ENCODE results near the gene SULT1C4. TPM values are rescaled to one million over a fixed set of nuclear protein-coding genes. Genes with fewer than 3 reads are reported as not detected.
"Not testable (repeated sequence)": the region's sequence is repeated elsewhere in the genome, so short reads cannot be mapped to it uniquely, and the experiment has no call there.

Gene SULT1C4
- not detected in 2 replicates for total RNA-seq (2014; rRNA removed; shearing (Covaris generic))
- not detected in 2 replicates for polyA plus RNA-seq (2015; cell fraction: cytosol; rRNA removed)
- polyA plus RNA-seq (2015; cell fraction: nucleus; rRNA removed) = not detected in 2 replicates

DNA sequence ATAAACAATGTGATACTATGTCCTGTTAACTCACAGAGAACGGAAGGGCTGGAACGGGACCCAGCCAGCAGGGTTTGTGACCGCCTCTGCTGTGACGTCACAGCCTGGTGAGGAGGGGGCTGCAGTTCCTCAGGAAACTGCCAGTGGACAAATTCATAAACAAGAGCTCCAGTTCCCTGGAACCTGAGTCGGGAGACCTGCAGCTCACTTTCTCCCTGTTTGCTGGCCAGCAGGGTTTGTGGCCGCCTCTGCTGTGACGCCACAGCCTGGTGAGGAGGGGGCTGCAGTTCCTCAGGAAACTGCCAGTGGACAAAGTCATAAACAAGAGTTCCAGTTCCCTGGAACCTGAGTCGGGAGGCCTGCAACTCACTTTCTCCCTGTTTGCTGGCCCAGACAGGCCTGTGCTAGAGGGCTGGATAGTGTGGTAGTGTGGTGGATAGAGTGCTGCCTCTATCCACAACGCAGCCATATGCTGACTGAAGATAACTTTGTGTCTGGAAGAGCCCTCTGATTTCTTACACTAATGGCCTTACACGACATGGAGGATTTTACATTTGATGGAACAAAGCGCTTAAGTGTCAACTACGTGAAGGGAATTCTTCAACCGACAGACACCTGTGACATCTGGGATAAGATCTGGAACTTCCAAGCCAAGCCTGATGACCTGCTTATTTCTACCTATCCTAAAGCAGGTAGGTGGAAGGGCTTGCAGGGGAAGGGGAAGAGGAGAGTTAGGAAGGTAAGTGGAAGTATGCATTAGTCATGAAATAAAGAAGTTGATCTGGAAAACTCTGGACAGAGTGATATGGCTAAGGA lies at the start of gene SULT1C4:
SULT1C4 (plus strand) TSS at position 140 of the 816 bp plus-strand sequence; CDS start at position 524, 384 bp downstream.
- no peak for DNase-seq (ENCODE audit: low read depth, low spot score)
- in situ Hi-C loops (cut with HindIII; ENCODE audit: low pct_unique_long_range_greater_than_20kb, low sequenced_read_pairs) = no loop called here

DNA sequence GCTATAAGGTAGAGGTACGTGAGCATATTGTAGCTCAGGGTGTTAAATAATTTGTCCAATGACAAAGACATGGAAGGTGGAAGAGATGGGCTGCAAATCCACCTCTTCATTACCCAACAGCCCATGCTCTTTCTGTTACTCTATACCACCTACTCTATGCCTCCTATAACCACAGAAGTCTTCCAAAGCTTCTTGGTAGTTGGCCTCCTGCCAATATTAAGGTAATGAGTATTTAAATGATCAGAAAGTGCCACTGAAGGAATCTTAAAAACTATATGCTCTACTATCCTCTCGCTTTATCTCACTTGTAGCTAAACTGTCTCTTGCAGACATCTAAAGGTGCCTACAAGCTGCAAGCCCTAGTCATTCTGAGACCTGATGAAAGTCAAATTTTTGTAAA lies 48.0 kb upstream of the SULT1C4 start:
- in situ Hi-C loops (cut with HindIII; ENCODE audit: low pct_unique_long_range_greater_than_20kb, low sequenced_read_pairs) = no loop called here
- no peak for DNase-seq (ENCODE audit: low read depth, low spot score)

DNA sequence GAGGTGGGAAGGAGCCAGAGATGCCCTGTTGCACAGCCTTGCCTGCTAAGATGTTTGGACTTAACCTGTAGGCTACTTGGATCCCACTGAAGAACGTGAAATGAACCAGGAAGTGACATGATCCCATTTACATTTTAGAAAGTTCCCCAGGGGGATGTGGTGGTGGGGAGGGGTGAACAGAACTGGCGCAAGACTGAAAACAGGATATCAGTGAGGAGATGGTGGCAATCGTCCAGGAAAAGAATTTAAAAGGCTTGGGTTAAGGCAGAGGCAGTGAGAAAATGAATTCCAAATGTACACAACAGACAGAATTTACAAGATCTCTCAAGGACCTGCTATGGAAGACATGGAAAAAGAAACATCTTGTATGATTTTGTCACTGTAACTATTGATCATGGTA lies 46.8 kb upstream of the SULT1C4 start:
- no peak for DNase-seq (ENCODE audit: low read depth, low spot score)
- in situ Hi-C loops (cut with HindIII; ENCODE audit: low pct_unique_long_range_greater_than_20kb, low sequenced_read_pairs) = no loop called here

DNA sequence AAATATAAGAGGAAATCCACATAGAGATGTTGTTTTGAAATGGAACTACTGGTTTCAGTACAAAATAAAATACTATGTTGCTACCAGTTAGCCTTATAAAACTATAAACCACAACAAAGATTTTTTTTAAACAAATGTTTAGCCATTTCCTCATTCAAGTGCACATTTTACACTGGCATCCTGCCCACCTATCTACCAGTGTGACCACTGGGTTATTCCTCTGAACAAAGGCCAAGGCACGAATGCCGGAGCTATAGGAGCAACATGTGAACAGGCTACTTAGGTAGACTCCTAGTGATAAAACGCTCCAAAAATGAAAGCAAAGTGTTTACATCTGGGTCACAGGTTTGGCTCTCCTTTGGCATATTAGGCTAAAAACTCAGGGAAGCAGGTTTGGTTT lies 31.8 kb upstream of the SULT1C4 start:
- no peak for DNase-seq (ENCODE audit: low read depth, low spot score)
- in situ Hi-C loops (cut with HindIII; ENCODE audit: low pct_unique_long_range_greater_than_20kb, low sequenced_read_pairs) = no loop called here

- no peak for DNase-seq (ENCODE audit: low read depth, low spot score)
- in situ Hi-C loops (cut with HindIII; ENCODE audit: low pct_unique_long_range_greater_than_20kb, low sequenced_read_pairs) = no loop called here
Measured at GRCh38 chr2:108346827-108347226, 30.9 kb upstream of the SULT1C4 start.

DNA sequence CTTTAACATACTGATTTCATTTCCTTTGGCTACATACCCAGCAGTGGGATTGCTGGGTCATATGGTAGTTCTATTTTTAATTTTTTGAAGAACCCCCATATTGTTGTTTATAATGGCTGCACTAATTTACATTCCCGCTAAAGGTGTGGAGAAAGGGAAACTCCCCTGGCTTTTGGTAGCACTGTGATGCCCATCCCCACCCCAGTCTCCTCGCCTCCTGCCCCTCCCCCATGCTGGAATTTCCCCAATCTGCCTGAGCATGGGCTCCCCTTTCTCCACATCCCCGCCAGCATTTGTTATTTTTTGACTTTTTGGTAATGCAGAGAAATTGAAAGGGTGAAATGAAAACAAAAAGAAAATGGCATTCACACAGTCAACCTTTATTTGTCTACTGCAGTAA lies 30.0 kb upstream of the SULT1C4 start:
- in situ Hi-C loops (cut with HindIII; ENCODE audit: low pct_unique_long_range_greater_than_20kb, low sequenced_read_pairs) = no loop called here
- DNase-seq (ENCODE audit: low read depth, low spot score) = no peak

DNA sequence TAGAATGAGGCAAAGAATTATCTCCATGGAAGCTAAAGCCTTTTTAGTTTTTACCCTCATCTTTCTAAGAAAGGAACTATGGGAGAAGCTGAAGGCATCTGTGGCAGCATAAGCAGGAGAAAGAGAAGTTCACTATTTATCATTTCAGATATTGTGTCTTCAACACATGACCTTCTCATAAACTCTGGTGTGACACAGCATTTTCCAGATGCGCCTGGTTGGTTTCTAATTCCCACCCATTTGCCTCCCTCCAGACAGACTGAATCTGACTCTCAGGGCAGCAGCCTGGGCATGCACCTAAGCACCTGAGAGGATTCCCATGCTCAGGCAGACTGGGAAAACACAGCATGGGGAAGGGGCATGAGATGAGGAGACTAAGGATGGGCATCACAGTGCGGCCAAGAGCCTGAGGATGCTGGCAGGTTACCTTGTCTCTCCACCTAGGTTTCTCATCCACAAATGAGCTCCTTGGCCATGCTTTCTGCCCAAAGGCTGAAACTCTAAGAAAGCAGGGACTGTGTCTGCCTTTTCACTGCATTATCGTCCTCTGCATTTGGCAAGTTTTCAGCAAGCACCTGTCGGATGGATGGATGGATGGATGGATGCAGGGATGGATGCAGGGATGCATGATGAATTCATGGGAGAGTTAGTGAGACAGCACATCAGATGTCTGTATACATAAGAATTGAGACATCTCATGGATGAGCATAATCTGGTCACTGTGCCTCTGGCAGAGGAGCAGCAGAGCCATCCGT lies 28.8 kb upstream of the SULT1C4 start:
- in situ Hi-C loops (cut with HindIII; ENCODE audit: low pct_unique_long_range_greater_than_20kb, low sequenced_read_pairs) = no loop called here

DNA sequence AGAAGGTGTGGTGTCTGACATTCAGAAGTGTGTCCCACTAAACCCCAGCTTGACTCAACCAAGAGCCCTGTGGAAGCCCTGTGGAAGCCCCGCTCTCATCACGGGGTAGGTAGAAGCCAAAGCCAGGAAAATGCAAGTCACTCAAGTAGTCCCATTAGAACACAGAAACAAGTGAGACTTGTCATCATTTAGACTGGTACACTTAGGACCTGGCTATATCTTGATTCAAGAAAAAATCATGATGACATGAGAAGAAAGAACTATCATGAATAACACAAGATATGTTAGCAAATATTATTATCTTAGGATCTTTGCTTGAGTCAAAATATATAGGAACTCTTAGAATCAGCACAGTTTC lies 28.2 kb upstream of the SULT1C4 start:
- in situ Hi-C loops (cut with HindIII; ENCODE audit: low pct_unique_long_range_greater_than_20kb, low sequenced_read_pairs) = no loop called here
- DNase-seq (ENCODE audit: low read depth, low spot score) = no peak

More for the DNA sequence above, 28.8 kb upstream of the SULT1C4 start:
- no peak for DNase-seq (ENCODE audit: low read depth, low spot score)

GRCh38 chr2:108351889-108352288 lies 25.9 kb upstream of the SULT1C4 start:
- in situ Hi-C loops (cut with HindIII; ENCODE audit: low pct_unique_long_range_greater_than_20kb, low sequenced_read_pairs) = no loop called here
- DNase-seq (ENCODE audit: low read depth, low spot score) = no peak

GRCh38 chr2:108354136-108354535 lies 23.6 kb upstream of the SULT1C4 start:
- in situ Hi-C loops (cut with HindIII; ENCODE audit: low pct_unique_long_range_greater_than_20kb, low sequenced_read_pairs) = no loop called here
- no peak for DNase-seq (ENCODE audit: low read depth, low spot score)

GRCh38 chr2:108355906-108356734 lies 21.6 kb upstream of the SULT1C4 start:
- in situ Hi-C loops (cut with HindIII; ENCODE audit: low pct_unique_long_range_greater_than_20kb, low sequenced_read_pairs) = no loop called here
- DNase-seq (ENCODE audit: low read depth, low spot score) = no peak

DNA sequence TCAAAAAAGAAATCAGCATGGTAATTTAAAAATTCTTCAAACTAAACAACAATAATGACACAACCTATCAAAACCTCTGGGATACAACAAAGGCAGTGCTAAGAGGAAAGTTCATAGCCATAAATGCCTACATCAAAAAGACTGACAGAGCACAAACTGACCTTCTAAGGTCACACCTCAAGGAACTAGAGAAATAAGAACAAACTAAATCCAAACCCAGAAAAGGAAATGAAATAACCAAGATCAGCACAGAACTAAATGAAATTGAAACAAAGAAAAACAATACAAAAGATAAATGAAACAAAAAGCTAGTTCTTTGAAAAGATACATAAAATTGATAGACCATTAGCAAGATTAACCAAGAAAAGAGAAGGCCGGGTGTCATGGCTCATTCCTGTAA lies 18.4 kb upstream of the SULT1C4 start:
- in situ Hi-C loops (cut with HindIII; ENCODE audit: low pct_unique_long_range_greater_than_20kb, low sequenced_read_pairs); DNase-seq (ENCODE audit: low read depth, low spot score): not testable (repeated sequence)

DNA sequence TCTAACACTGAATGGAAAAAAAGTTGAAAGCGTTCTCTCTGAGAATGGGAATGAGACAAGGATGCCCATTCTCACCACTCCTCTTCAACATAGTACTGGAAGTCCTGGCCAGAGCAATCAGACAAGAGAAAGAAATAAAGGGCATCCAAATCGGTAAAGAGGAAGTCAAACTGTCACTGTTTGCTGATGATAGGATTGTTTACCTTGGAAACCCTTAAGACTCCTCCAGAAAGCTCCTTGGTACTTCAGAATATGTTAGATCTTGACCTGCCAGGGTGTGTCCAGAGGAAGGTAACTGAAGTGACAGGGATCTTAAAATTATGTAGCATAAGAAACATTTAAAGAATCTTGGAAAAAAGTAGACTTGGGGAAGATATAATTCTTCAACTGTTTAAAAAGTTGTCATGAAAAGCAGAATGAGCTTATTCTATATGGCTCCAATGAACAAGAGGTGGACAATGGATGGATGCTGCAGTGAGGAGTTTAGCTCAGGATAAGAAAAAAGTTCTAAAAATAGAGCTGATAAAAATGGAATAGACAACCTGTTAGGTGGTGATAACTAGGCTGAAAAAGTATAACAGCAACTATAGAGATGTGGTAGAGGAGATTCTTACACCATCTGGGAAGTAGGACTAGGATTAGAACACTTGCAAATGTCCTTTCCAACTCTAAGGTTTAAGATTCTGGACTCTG lies 16.8 kb upstream of the SULT1C4 start:
- no peak for DNase-seq (ENCODE audit: low read depth, low spot score)
- in situ Hi-C loops (cut with HindIII; ENCODE audit: low pct_unique_long_range_greater_than_20kb, low sequenced_read_pairs) = no loop called here

DNA sequence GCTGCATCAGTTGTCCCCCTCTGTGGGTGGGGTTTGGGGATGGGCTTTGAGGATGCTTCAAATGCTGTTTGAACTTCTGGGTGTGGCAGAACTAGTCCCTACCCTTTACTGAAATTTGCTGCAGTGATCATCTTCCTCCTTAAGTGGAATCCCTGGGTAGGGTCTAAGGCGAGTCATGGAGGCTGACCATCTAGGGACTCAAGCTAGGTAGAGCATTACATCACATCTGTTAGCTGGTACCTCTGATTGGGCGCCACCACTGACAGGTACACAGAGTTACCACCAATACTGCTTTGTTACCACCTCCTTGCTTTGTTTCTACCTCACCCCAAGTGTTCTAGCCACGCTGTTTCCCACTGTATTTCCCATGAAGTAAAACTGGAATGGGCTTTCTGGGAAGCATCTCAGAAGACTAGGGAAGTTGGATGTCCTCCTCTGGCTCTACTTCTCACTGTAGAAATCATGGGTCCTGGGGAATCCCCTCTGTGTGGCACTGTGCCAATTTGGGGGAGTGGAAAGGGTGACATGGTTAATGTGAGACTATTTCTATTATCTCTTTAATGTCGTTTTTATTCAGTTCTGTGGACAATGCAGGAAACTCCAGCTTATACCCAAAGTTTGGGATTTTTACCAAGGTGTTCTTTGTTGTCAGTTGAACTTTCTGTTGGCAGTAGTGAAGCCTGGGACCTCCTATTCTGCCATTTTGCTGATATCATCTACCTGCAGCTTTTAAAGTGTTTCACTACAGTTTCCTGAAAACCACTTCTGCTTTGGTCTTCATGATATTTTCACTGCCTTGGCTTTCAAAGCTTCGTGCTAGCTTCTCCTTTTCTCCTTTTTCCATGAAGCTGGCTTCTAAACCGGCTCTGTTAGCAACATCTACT lies 14.5 kb upstream of the SULT1C4 start:
- in situ Hi-C loops (cut with HindIII; ENCODE audit: low pct_unique_long_range_greater_than_20kb, low sequenced_read_pairs) = no loop called here
- DNase-seq (ENCODE audit: low read depth, low spot score) = no peak

- in situ Hi-C loops (cut with HindIII; ENCODE audit: low pct_unique_long_range_greater_than_20kb, low sequenced_read_pairs) = no loop called here
- no peak for DNase-seq (ENCODE audit: low read depth, low spot score)
Measured at GRCh38 chr2:108363908-108364225, 13.9 kb upstream of the SULT1C4 start.

GRCh38 chr2:108364676-108365297 lies 13.0 kb upstream of the SULT1C4 start:
- no peak for DNase-seq (ENCODE audit: low read depth, low spot score)
- in situ Hi-C loops (cut with HindIII; ENCODE audit: low pct_unique_long_range_greater_than_20kb, low sequenced_read_pairs) = no loop called here
